Suppressor macrophage treated with lipopolysaccharide for 1 hour (primary cell): ENCODE data around the gene GRID2.

Source experiments
- DNase-seq, 3 donors: peaks; one replicate each; pipeline ENCODE4 v3.0.0-alpha.2; 2020 to 2022

The GRID2 gene

DNA sequence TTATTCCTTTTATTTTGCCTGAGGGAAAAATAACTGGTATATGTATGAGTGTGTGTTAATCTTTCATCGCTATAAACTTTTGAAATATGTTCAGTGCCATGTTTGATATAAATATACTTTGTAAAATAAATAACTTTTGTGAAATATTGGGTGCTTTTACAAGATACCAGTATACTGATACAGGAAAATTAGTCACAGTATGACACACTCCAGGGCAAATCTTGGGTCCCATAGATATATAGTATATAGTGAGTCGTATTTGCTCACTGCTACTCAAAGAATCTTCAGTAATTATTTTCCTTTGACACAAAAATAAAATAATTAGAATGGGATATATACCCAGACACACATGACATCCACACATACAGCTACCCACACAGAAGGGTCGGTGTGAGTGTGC lies 472.3 kb downstream of the GRID2 start:
- DNase-seq = no peak

GRCh38 chr4:92789741-92790140 lies 486.0 kb downstream of the GRID2 start:
- DNase-seq = no peak

- DNase-seq = no peak
These were observed 488.2 kb downstream of the GRID2 start for GRCh38 chr4:92791871-92792440.

GRCh38 chr4:92809381-92809780 lies 505.6 kb downstream of the GRID2 start:
- no peak for DNase-seq

DNA sequence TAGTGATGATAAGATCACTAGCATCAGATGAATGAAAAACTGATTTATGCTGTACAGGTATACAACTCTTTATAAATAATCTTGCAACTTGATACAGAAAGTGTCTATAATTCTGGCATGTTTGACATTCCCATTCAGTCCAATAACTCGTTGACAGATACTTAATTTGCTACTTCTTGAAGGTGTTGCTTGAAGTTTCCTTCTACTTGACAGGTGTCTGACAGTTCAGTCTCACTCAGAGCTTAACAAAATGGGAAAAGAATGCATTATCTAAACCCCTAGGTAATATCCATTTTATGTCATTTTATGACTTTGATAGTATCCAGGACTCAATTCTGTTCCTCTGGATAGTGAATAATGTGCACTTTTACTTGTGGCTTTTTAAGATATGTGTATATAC lies 508.9 kb downstream of the GRID2 start:
- DNase-seq = no peak

GRCh38 chr4:92814677-92815076 lies 510.9 kb downstream of the GRID2 start:
- no peak for DNase-seq

GRCh38 chr4:92825256-92825655 lies 521.5 kb downstream of the GRID2 start:
- DNase-seq = no peak

DNA sequence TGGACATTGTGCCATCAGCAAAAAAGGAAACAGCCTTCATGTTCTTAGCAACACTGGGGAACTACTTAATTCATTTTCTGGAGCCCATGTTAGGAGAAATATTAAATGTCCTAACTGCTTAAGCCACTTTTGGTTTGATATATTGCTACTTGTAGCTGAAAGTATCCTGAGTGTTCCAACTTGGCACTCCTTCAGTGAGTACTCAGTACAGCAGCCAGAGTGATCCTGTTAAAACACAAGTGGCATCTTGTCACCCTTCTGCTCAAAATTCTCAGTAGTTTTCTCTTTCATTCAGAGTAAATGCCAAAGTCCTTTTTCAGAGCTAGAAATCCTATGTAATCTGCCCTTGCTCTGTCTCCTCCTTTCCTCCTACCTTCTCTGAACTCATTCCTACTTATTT lies 522.0 kb downstream of the GRID2 start:
- no peak for DNase-seq

DNA sequence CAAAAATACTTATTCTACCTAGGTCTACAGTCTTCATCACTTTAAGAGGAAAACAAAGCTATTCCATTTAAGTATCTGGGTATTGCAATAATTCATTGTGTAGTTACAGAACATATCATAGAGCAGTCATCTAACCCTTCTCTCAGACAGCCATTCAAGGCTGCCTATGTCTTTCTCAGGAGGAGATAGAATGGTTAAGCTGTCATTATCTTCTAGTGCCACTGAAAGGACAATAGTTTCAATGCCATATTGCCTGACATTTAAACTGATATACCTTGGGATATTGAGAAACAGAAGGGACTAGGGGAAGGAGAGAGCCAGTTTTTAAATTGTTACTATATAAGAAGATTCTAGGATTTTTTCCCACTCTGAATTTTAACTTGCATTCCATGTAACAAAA lies 527.0 kb downstream of the GRID2 start:
- DNase-seq = no peak

DNA sequence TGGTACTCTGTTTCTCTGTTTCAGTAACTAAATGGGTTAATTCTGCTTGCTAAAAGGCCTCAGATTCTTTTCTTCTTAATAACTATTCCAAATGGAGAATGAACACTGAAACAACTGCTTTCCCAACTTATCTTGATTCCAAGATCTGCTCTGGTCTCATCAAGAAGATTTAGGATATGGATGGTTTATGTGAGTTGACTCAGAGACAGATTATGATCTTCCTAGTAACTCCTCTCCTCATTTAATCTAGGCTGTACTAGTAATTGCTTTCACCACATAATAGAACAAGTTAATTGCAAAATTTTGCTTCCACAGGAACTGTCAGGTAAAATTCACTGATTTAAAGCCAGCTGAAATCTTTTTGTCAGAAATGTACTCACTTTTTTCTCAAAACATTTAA lies 537.1 kb downstream of the GRID2 start:
- DNase-seq = no peak

DNA sequence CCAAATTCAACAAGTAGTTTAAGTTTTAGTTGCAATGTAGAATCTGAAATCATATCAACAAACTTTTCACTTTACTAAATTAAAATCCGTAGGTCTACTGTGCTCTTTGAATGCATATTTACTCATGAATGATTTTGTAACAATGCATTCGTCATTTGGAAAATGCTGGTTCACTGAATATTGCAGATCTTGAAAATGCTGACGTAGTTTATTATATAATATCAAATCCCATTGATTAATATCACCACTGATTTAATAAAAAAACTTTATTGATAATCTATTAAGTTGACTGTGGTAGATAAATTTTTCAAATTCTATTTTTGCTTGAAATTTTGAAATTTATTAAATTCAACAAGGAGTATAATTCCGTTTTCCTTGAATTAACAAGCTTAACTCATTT lies 540.0 kb downstream of the GRID2 start:
- no peak for DNase-seq

DNA sequence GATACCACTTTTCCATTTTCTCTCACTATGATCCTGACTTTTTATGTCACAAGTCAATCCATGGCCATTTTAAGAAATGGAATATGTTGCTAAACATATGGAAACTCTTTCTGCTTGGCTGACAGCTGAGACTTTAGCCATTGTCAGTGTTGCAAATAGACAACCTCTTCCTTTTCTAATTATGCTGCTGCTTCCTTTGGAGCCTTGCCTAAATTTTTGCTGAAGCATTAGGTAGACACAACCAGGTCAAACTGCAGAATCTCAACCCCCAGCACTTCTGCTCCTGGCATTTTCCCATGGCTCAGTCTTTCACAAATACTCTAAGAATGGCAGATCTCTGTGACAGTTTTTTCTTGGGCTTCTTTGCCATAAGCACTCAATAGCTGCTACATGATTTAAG lies 543.3 kb downstream of the GRID2 start:
- no peak for DNase-seq

- no peak for DNase-seq
These were observed 558.7 kb downstream of the GRID2 start for GRCh38 chr4:92862509-92862908.

DNA sequence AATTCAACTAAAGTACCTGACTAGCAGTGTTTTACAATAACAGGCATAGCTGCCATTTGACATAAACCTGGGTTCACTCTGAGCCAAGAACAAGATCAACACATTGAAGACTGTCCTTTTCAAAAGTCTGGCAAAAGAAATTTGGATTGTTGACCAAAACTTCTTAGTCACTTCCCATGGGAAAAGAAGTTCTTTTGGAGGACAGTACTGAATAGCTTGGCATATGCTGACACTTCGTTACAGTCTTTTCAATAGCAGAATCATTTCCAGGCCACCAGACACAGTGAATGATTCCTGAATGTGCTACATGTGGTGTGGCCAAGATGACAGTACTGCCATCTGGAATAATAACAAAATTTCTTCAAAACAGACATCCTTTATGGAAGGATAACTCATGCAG lies 560.3 kb downstream of the GRID2 start:
- DNase-seq = no peak

DNA sequence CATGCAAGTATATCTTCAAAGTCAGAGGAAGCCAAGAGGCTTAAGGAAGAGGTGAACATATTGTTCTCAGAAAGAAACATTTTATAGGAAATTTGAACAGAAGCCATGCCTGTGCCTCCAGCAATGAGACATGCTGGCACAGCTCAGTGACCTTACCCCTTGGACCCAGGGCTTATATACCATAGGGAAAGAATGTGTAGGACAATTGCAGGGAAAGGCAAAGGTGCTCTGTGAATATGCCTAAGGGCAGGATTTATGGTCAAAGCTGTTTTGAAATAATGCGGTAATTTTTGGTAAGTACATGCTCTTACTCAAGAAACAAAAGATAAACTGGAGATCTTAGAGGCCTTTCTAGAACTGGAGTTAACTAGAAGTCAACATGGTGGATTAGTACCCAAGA lies 568.8 kb downstream of the GRID2 start:
- no peak for DNase-seq

DNA sequence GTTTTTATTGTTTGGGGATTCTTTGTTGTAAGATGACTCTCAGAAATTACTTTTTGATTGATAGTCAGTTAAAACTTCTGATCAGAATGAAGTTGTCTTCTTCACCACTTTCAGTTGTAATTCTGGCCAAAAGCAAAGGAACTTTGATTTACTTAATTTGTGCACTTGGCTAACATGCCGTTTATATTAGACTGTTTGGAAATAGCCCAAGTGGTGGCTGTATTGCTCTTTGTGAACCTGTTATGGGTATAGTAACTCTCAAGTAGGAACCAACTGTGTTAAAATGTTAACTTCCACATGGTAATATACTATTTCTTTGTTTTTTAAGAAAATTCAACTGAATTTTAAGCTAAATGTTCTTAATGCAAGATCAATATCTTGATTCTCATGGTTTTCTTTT lies 581.9 kb downstream of the GRID2 start:
- DNase-seq = no peak

- DNase-seq = no peak
These were observed 648.7 kb downstream of the GRID2 start for GRCh38 chr4:92952426-92952825.

DNA sequence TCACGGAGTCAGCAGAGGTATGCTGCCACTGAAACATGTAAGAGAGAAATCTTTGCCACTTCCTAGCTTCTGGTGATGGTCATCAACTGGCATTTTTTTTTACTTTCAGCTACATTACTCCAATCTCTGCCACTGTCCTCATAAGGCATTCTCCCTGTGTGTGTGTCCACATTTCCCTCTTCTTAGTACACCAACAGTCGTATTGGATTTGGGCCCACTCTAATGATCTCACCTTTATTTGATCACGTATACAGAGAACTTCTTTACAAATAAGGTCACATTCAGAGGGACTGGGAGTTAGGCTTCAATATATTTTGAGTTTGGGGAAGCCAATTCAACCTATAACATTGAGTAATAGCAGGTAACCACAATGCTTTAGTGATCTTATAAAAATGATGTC lies 649.1 kb downstream of the GRID2 start:
- no peak for DNase-seq

DNA sequence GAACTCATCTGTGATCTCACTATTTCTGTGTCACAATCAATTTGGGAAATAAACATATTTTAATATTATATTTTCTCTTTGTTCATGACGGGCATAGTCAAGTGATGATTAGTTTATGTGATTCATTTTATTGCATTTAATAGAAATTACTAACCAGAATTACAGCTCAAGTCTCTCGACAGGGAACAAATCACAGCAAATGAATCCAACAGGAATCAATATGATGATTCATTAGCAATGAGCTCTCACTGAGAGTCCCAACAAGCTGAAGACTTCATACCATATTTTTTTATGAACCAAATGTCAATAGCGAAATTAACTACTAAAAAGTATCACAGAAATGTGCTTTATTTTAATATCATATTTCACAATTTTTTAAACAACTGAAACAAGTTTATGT lies 649.7 kb downstream of the GRID2 start:
- DNase-seq = no peak

DNA sequence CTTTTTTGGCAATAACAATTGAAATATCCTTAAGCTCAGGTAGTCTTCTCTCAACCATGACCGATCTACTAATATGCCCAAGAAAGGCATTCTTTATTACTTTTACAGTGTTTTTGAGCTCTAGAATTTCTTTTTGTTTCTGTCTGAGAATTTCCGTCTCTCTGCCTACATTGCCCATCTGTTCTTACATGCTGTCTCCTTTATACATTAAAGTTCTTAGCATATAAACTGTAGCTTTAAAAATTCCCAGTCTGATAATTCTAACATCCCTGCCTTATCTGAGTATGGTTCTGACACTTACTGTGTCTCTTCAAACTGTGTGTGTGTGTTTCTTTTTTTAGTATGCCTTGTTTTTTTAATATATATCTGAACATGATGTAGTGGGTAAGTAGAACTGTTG lies 658.1 kb downstream of the GRID2 start:
- no peak for DNase-seq

- no peak for DNase-seq
These were observed 659.1 kb downstream of the GRID2 start for GRCh38 chr4:92962831-92963230.

- no peak for DNase-seq
These were observed 664.8 kb downstream of the GRID2 start for GRCh38 chr4:92968556-92968955.

DNA sequence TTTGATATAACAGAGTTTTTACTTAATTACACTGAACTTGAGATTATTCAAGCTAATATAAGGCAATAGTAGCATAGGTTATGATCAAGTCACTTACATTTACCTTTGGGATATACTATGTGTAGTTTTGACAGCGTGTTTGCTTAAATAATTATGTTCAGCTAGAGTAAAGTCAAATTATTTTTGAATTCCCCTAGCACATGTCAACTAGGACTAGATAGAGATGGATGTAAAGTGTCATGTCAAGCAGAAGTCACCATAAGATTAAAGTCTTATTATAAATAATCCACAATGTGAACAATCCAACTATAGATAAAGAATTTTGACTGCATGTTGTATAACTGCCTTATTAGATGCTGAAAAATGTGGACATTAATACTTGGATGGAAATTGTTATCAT lies 665.2 kb downstream of the GRID2 start:
- no peak for DNase-seq

- no peak for DNase-seq
These were observed 666.0 kb downstream of the GRID2 start for GRCh38 chr4:92969650-92970379.

GRCh38 chr4:92970996-92971395 lies 667.2 kb downstream of the GRID2 start:
- DNase-seq = no peak
